HG03066 (cell line): Measurements from ENCODE around the gene TRIO.

Source experiments
- ATAC-seq: cut with Tn5 transposase; IDR thresholded peaks from one replicate; pipeline ENCODE4 v1.9.1; 2021; ENCODE audit warnings: low read depth; ENCODE audit not compliant: unreplicated experiment

TRIO gene

DNA sequence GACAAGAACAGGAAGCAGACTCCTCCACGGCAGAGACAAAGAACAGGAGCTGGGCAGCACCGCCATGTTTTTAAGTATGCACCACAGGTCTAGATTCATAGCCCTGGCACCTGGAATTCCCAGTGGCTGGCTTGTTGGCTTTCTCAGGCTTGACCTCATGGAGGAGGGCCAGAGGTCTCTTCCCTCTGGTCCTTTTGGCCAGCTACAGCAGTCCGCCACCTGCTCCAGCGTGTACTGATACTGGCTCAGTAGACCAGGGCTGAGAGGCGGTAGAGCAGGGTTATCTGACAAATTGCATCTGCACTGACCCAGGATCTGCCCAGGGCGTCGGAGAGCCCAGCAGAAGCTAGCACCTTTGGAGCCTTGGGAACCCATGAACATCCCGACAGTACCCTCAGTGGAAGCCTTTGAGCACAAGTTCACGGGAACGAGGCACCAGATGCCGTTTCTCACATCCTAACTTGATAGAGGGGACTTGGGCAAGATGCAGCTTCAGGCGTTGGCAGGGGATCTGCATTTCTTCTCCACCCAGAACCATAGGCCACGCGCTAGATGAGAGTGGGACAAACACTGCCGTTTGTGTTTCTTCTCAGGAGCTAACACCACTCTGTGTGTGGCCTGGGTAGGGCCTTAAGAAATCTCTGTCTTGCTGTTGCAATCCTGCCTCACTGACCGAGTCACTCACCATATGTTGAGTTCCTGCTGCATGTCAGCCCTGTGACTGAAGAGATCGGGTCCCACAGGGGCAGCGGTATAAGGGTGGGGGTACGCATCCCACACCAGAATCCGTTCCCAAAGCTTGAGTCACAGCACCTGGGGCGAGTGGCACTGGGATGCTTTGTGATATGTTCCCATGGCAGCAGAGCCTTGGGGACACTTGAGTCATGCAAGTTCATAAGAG is 348.1 kb downstream of the TRIO start:
- ATAC-seq, result no peak

DNA sequence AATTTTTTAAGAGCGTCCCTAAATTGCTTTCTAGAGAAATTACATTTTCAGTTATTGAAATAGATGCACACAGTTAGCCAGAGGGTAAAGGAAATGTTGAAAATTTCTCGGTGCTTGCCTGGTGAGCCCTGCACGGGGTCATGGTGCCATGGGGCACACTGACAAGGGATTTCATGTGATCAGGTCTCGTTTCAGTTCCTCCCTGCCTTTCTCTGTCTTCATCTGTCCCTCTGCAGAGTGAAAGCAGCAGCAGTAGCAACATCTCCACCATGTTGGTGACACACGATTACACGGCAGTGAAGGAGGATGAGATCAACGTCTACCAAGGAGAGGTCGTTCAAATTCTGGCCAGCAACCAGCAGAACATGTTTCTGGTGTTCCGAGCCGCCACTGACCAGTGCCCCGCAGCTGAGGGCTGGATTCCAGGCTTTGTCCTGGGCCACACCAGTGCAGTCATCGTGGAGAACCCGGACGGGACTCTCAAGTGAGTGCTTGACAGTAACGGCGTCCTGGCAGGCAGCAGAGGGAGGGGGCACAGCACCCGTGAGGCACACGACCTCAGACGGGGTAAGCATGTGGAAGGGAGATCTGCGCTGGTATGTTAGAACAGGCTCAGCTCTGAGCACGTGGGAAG is 349.3 kb downstream of the TRIO start:
- ATAC-seq, result no peak

DNA sequence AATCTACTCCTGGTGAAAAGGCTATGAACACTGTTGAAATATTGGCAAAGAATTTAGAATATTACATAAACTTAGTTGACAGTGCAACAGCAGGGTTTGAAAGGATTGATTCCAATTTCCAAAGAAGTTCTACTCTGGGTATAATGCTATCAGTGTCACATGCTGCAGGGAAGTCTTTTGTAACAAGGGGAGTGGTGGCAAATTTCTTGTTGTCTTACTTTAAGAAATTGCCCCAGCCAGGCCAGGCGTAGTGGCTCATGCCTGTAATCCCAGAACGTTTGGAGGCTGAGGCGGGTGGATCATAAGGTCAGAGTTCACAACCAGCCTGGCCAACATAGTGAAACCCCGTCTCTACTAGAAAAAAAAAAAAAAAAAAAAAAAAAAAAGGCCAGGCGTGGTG is 352.2 kb downstream of the TRIO start:
- no peak for ATAC-seq

DNA sequence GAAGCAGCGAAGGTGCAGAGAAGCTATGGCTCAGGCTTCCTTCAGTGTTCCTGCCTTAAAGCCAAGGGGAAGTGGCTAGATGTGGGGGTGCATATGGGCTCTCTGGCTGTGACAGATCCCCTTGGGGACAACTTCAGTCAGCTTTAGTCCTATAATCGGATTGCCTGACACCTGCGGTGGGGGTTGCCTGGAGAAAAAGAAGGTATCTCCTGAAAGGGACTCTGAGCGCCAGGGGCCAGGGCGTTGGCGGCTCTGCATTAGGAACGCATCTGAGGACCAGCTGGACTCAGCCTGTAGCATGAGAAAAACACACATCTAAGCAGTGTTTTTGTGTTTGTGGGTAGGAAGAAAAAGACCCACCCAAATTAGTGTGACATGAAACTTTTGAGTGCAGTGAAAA is 354.2 kb downstream of the TRIO start:
- ATAC-seq, result no peak

DNA sequence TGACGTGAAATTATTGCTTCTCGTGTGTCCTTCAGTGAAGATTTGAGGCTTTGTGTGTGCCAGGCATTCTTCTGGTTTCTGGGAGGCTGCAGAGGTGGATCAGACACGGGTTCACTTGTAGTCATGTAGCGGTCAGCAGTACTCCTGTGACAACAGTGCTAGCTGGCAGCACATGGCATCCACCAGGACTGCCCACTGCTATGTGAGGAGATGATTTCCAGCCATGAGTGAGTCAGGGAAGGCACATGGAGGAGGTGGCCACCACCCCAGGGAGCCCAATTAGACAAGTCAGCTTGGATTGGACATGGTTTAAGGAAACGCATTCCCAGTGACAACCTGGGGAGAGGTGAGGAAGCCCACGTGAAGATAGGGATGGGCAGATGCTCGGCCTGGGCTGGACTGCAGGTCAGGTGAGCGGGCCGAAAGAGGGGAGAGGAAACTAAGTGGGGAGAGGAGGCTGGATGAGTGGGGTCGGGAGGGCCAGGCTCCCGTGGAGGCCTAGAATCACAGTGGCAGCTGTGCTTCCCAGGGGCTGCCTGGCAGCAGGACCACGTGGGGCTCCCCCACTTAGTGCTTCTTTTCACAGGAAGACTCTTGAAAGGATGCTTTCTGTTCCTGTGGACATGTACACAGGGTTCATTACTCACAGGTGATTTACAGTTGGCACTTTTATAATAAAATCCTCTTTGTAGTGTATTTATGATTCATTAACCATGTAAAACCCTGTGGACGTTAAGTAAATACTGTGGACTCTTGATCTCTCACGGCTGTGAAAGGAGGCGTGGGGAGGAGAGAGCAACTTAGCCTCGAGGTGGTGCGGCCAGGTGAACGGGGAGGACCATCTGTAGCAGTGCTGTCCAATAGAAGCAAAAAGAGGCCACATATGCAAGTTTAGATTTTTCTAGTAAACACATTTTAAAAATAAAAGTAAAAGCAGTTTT is 358.5 kb downstream of the TRIO start:
- no peak for ATAC-seq

DNA sequence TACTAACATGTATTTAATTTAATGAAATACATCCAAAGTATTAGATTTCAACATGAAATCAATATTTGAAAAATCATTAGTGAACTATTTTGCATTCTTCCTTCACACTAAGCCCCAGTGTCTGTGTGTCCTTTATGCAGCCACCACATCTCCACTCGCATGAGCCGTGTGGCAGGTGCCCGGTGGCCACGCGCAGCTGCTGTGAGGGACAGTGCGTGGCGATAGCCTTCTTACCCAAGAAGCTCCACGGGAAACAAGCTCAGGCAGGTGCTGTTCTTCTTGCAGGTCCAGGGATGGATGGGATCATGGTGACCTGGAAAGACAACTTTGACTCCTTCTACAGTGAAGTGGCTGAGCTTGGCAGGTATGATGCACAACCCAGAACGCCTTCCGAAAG is 359.1 kb downstream of the TRIO start:
- no peak for ATAC-seq

DNA sequence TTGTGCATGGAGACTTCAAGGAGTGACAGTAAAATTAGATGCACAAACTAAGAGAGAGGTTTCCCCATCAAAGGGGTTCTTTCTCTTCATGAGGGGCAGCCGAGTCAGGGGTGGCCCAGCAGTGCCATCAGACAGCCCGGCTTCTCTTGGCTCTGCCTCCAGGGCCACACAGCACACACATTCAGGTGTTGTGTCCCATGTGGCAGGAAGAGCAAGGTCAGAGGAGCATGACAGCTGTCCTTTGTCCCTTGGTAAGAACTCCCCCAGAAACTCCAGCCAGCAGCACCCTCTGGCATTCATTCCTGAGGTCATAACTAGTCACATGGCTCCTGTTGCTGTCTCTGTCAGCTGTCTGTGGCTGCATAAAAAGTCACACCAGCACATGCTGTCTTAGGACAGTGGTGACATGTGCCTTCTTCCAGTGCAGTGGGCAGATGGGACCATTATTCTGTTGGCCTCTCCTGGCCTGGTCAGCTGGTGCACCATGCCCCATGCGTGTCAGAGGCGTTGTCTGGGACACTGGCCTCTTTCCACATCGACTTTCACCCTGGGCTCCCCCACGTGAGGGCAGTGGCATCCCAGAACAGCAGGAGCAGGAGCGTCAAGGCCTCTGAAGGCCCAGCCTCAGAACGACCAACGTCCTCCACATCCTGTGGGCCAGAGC is 360.0 kb downstream of the TRIO start:
- ATAC-seq, result no peak

DNA sequence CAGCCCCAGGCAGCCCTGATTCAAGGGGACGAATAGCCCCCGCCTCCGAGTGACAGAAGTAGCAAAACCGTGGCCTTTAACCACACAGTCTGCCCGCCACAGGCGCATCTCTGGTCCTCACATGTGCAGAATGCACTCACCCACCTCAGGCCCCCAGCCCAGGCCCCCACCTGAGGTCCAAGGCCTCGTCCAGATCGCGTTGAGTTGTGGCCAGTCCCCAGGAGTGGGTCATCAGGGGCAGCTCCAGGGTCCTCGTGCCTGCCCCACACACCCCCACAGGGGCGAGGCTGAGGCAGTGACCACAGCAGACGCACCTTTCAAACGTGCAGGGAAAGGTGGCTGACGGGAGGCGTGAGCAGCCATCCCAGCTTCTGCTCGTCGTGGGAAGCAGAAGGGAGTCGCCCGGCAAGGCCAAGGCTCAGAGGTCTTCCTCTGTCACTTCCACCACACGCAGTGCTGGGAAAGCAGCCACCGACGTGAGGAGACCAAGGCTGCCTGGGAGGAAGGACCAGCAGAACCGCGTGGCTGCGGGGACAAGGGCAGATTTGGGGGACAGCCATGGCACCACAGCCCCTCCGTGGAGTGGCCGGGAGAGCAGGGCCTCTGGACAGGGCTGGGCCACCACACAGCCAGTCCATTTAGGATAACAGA is 360.7 kb downstream of the TRIO start:
- no peak for ATAC-seq

DNA sequence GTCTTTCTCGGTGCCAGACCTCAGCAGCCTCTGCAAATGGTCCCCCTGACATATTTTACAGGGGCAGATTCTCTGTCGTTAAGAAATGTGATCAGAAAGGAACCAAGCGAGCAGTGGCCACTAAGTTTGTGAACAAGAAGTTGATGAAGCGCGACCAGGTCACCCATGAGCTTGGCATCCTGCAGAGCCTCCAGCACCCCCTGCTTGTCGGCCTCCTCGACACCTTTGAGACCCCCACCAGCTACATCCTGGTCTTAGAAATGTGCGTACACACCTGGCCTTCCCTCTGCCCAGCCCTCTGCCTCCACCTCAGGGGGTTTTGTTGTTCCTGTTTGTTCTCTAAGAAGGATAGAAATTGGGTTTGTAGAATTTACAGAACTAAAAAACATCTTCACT is 361.2 kb downstream of the TRIO start:
- ATAC-seq, result no peak

DNA sequence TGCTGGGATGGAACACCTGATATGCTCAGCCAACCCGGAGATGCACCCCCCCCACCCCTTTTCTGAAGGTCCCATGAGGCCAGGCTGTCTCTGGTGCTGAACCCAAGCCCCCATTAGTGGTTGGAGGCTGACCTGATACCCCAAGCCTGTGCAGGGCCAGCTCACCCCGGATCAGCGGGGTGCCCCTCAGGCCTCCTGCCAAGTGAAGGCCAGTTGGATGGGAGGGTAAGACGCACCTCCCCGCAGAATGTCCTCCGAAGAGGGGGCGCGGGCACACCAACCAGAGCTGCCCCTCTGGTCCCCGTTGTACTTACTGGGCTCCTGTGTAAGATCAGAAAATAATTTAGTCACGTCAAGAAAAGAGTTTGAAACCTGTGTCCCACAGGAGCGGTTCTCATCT is 361.7 kb downstream of the TRIO start:
- no peak for ATAC-seq

DNA sequence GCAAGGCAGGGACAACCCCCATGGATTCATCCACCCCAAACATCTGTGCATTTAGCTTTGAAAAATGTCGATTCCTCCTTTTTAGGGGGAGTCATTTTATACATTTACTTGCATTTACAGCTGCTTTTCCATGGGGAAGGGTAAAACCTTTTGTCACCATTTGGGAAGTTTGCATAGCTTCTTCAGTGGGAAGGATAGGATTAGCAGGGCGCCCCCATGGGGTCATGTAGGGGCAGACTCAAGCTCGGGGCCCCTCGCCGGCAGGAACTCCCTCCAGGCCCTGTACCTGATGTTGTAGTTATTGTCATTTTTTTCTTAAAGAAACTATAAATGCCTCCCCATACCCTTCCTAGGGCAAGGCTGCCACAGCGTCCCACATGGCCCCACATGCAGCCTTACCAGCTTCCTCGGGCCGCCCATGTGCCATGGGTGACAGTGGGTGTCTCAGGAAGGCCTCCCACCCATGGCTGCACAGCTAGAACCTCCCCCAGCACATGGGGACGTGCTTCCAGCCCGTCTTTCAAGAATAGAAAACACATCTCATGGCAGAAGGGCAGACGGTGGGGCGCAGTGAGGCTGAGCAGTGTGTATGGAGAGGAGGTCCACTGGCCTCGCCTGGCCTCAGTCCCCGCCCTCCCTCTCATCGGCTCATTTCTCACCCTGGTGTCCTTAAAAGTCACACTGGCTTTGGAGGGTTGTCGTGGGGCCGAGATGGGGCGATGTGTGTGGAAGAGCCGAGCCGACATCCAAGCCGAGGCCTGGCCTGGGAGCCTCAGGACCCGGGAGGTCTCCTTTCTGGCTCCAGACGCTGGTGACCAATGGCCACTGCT is 362.4 kb downstream of the TRIO start:
- no peak for ATAC-seq

DNA sequence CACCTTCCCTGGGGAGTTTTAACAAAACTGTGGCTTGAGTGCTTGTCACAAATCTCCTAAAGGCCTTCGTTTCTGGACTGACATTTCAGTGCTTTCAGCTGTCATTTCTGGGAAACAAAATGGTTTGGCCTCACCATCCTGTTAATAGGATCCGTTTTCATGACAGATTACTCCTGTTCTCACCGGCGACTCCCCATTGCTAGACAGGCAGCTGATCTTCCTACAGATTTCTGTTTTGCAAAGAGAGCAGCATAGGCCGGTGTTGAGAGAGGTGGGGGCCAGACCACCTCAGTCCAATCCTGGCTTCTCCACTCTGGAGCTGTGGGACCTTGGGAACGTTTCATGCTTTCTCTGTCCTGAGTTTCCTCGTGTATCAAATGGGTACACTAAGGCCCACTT is 363.0 kb downstream of the TRIO start:
- no peak for ATAC-seq

DNA sequence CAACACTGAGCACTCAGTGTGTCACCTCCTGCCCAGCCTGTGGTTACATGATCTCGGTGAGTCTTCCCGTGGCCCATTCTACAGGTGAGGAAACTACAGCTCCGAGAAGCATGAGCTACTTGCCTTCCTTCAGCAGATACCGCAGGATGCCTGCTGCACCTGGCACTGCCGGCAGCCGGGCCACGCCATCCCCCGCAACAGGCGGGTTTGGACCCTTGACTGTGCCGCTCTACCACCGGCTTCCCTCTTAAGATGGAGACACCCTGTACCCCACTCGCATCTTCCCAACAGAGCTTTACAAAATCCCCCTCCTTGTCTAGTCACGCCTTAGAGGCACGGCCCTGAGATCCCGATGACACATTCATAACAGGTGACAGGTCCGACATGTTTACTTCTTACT is 363.5 kb downstream of the TRIO start:
- ATAC-seq, result no peak

DNA sequence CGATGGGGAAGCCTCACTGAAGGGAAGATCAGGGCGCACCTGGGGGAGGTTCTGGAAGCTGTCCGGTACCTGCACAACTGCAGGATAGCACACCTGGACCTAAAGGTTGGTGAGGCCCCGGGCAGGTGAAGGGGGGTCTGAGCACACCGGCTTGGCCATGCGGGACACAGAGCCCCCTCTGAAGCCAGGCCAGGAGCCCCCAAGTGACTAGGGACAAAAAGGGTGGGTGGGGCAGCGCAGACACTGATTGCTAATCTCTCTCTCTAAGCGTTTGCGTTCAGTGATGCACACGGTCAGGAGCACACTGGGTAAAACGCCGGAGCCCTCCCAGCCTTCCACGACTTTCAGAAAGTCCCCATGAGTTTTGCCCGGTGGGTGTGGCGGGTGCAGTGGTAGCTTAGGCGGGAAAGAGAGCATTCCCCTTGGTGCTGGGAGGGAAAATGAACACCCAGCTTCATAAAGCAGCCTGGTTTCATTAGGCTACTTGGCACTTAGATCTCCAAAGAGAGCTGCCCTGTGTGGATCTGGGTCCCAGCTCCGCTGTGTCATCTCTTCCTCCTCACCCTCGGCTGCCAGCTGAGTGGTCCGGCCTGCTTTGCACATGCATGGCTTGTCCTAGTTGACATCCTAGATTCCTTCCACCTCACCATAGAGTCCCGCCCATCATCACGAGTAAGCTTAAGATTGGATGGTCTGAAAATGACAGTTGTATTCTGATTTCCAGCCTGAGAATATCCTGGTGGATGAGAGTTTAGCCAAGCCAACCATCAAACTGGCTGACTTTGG is 364.2 kb downstream of the TRIO start:
- no peak for ATAC-seq

DNA sequence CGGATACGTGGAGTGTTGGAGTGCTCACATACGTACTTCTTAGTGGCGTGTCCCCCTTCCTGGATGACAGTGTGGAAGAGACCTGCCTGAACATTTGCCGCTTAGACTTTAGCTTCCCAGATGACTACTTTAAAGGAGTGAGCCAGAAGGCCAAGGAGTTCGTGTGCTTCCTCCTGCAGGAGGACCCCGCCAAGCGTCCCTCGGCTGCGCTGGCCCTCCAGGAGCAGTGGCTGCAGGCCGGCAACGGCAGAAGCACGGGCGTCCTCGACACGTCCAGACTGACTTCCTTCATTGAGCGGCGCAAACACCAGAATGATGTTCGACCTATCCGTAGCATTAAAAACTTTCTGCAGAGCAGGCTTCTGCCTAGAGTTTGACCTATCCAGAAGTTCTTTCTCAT is 364.9 kb downstream of the TRIO start:
- ATAC-seq, result no peak

DNA sequence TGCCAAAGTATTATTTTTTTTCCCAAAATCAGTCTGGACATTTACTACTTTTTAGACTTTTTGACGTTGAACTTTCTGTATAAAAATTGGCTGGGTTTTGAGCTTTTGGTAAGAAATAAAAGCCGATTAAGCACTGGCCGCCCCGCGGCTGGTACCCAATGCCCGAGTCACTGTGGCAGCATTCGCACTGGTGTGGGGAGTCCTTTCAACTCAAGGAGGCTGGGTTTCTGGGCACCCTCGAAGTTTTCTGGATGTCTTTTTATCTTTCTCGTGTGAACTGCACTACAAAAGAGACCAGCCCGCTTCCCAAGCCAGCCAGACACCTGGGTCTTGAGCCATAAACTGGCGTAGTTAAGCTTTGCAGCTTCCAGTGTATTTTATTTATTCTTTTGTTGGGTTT is 366.4 kb downstream of the TRIO start:
- no peak for ATAC-seq

DNA sequence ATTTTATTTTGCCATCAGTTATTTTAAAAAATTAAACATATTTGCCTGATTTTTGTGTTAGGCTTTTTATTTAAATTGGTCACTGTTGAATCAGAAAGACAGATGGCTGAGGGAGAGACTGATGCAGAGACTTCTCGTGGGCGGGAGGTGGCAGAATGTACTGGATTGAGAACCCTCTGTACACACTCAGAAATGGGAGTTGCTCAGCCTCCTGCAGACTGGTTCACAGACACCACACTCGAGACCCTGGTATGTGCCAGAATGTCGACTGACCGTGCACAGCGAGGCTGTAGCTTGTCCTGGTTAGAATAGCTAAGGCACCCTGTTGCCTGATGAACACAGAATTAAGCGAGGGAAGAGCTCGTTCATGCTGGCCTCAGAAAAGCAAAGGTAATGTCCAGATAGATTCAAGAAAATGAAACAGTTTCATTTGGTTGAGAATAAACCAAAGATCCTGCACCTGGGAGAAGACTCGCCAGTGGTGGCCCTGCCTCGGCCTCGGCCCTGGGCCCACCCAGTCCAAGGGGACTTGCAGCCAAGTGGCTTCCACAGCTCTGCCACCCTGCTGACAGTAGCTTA is 367.1 kb downstream of the TRIO start:
- ATAC-seq, result no peak

DNA sequence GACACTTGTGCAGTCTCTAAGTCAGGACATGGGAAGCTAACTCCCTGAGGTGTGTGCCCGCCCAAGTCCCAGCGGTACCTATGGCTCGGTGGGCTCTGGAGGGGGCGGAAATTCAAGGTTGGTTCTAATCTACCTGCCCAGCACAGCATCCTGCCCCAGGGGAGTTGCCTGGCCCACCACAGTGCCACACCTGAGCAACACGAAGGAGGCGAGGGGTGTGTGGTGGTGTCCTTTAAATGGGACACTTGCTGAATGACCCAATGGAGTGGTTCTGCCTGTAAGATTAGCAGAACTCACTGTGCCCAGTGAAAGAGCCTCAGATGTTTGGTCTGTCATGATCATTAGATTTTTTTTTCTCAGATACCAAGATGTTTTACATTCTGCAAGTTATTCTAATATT is 367.7 kb downstream of the TRIO start:
- ATAC-seq, result no peak
